Activated T-helper 1 cell treated with anti-CD3 and anti-CD28 coated beads, Interleukin-12 subunit alpha, Interleukin-12 subunit beta, Interleukin-2, Interleukin-4 antibody, amounts not matched to agents 30 ng/mL and 10 ng/mL and 1 ng/mL, durations not matched to agents 14 hours and 24 hours and 36 hours (primary cell): ENCODE measurements around the gene DACH1. TPM values are rescaled to one million over a fixed set of nuclear protein-coding genes. Genes with fewer than 3 reads are reported as not detected.
"Not testable (repeated sequence)": the region's sequence is repeated elsewhere in the genome, so short reads cannot be mapped to it uniquely, and the experiment has no call there.

Experiments used
- DNase-seq: peaks from one replicate; pipeline ENCODE4 v3.0.0; 2021; ENCODE audit warnings: low spot score
- H3K27ac Mint-ChIP-seq: one replicate; pipeline ENCODE4 v1.8.0; 2021; ENCODE audit warnings: mild to moderate bottlenecking, mixed read lengths
- H3K27me3 Mint-ChIP-seq: one replicate; pipeline ENCODE4 v1.8.0; 2022; ENCODE audit warnings: mild to moderate bottlenecking, moderate library complexity, mixed read lengths; ENCODE audit not compliant: insufficient read depth
- H3K36me3 Mint-ChIP-seq: one replicate; pipeline ENCODE4 v1.8.0; 2021; ENCODE audit warnings: low read depth, mixed read lengths
- H3K4me1 Mint-ChIP-seq: one replicate; pipeline ENCODE4 v1.8.0; 2021; ENCODE audit warnings: low read depth, mixed read lengths
- H3K4me3 Mint-ChIP-seq: one replicate; pipeline ENCODE4 v1.8.0; 2021; ENCODE audit warnings: mild to moderate bottlenecking, moderate library complexity, mixed read lengths
- H3K9me3 Mint-ChIP-seq: one replicate; pipeline ENCODE4 v1.8.0; 2021; ENCODE audit warnings: mixed read lengths
- intact Hi-C: fragments of 100-400 bp; cut with micrococcal nuclease; formaldehyde crosslinking; loops from one replicate; pipeline ENCODE4 v1.15.1; 2024
- total RNA-seq: library from RNA; stranded (reverse); gene quantifications from 2 replicates; pipeline ENCODE4 v1.2.3, GENCODE V29; 2022

DACH1 gene
- total RNA-seq, 1 donor from 2014 or later = not detected

DNA sequence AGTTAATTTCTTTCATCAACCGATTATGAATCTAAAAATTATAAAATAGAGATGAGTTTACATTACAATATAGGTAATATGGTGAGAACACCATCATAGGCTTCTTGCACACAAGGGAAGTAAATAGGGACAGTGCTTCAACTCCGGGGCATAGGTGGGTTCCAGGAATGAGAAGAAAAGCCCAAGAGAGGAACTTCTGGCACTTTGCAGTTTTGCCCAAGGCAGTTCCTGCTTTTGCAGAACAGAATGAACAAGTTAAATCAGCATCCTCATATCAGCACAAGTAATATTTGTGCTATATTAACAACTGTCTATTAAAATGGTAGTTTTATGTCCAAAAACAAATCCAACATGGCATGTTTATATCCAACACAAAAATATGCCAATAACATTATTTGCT lies 60.1 kb downstream of the DACH1 start:
- DNase-seq = no peak
- Mint-ChIP-seq H3K4me1 (no peaks in the 10 kb centered on the region), H3K27me3 (no peaks in the 10 kb centered on the region), H3K36me3 (no peaks in the 10 kb centered on the region), H3K27ac (no peak overlapping the region), H3K4me3 (no peak overlapping the region), H3K9me3 (no peaks in the 10 kb centered on the region)
- intact Hi-C loops = no loop called here

DNA sequence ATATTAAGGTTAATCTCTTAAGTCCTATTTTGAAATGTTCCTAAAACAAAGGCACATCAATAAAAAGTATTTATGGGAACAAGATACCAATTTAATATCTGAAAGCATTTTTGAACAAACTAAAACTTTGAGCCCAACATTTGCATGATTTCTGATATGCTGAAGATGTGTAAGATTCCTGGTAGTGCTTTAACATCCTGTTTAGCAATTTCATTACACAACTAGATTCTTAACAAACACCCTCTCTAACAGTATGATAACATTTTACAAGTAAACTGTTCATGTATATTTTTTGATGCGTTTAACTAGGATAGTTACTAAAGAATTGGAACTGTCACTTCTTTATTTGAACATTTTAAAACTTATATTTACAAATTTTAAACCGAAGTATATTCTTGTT lies 63.9 kb downstream of the DACH1 start:
- H3K4me1 Mint-ChIP-seq = no peaks in the 10 kb centered on the region
- H3K27ac Mint-ChIP-seq = no peak overlapping the region
- DNase-seq = no peak
- H3K9me3 Mint-ChIP-seq = no peaks in the 10 kb centered on the region
- H3K27me3 Mint-ChIP-seq = no peaks in the 10 kb centered on the region
- intact Hi-C loops = no loop called here
- no peaks in the 10 kb centered on the region for H3K36me3 Mint-ChIP-seq
- no peak overlapping the region for H3K4me3 Mint-ChIP-seq

DNA sequence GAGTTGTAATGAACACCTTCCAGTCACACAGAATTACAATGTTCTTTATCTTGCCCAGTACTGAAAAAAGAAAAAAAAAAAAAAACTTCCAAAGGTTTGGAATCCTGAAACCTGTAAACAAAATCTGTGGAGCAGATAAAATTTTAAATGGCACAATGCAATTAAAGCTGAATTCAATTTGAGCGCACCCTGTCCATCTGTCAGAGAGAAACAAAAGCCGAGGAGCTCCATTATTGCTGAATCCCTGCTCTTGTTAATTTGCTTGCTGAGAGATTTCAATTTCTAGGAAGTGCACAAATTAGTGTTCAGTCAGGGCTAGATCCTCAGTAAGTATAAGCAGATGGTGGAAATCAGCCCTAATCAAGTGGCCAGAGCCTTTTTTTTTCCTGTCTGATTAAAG lies 65.2 kb downstream of the DACH1 start:
- Mint-ChIP-seq H3K4me3 (no peak overlapping the region), H3K36me3 (no peaks in the 10 kb centered on the region), H3K4me1 (no peaks in the 10 kb centered on the region), H3K27me3 (no peaks in the 10 kb centered on the region), H3K9me3 (no peaks in the 10 kb centered on the region), H3K27ac (no peak overlapping the region)
- intact Hi-C loops = no loop called here
- no peak for DNase-seq

- no peaks in the 10 kb centered on the region for H3K36me3 Mint-ChIP-seq
- H3K9me3 Mint-ChIP-seq = no peaks in the 10 kb centered on the region
- no peaks in the 10 kb centered on the region for H3K4me1 Mint-ChIP-seq
- no peak for DNase-seq
- intact Hi-C loops = no loop called here
- no peaks in the 10 kb centered on the region for H3K27me3 Mint-ChIP-seq
- H3K4me3 Mint-ChIP-seq = no peak overlapping the region
- H3K27ac Mint-ChIP-seq = no peak overlapping the region
These were observed 65.7 kb downstream of the DACH1 start for GRCh38 chr13:71801165-71801760.

DNA sequence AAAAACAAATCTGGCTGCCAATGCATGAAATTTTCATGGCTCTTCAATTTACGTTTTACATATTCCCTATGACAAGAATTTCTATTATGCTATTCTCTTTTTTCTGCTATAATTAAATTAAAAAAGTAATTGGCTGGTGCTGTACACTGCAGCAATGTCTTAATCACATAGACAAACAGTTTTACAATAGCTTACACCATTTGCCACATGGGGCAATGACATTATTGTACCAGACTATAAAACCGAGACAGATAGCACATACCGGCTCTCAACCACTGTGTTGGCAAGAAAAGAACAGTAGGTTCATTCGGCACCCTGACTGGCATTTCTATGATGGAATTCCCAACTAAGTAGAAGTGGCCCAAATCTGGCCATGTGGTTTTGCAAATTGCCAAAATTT lies 67.7 kb downstream of the DACH1 start:
- intact Hi-C loops = no loop called here
- Mint-ChIP-seq H3K27ac (no peak overlapping the region), H3K9me3 (no peaks in the 10 kb centered on the region), H3K4me3 (no peak overlapping the region), H3K27me3 (no peaks in the 10 kb centered on the region), H3K36me3 (no peaks in the 10 kb centered on the region), H3K4me1 (no peaks in the 10 kb centered on the region)
- DNase-seq = no peak

DNA sequence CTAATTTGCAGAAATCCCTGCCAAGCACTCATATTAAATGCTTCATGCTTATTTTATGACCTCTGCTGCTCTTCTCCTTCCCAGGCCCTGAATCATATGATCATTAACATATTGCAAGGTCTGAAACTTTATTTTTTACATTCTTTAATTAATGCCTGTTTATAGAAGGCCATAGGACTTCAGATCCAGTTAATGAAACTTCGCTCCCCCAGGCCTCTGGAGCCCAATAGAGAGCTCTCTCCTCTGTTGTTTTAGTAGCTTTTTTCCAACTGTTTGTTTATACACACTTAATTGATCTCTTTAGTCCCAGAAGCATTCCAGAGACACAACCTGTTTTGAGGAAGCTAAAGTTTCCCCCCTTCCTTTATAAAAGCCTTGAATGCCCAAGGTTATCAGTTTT lies 68.3 kb downstream of the DACH1 start:
- no peak overlapping the region for H3K27ac Mint-ChIP-seq
- intact Hi-C loops = no loop called here
- H3K4me1 Mint-ChIP-seq = no peaks in the 10 kb centered on the region
- H3K4me3 Mint-ChIP-seq = no peak overlapping the region
- H3K27me3 Mint-ChIP-seq = no peaks in the 10 kb centered on the region
- no peak for DNase-seq
- no peaks in the 10 kb centered on the region for H3K9me3 Mint-ChIP-seq
- H3K36me3 Mint-ChIP-seq = no peaks in the 10 kb centered on the region

- Mint-ChIP-seq H3K27me3 (no peaks in the 10 kb centered on the region), H3K9me3 (no peaks in the 10 kb centered on the region), H3K4me1 (no peaks in the 10 kb centered on the region), H3K27ac (no peak overlapping the region), H3K36me3 (no peaks in the 10 kb centered on the region), H3K4me3 (no peak overlapping the region)
- no peak for DNase-seq
- intact Hi-C loops = no loop called here
These were observed 69.5 kb downstream of the DACH1 start for GRCh38 chr13:71797517-71797916.

GRCh38 chr13:71789693-71790329 lies 77.2 kb downstream of the DACH1 start:
- no peaks in the 10 kb centered on the region for H3K4me1 Mint-ChIP-seq
- H3K27ac Mint-ChIP-seq = no peak overlapping the region
- H3K27me3 Mint-ChIP-seq = no peaks in the 10 kb centered on the region
- no peak overlapping the region for H3K4me3 Mint-ChIP-seq
- intact Hi-C loops = no loop called here
- no peaks in the 10 kb centered on the region for H3K36me3 Mint-ChIP-seq
- no peaks in the 10 kb centered on the region for H3K9me3 Mint-ChIP-seq
- DNase-seq = no peak

GRCh38 chr13:71789037-71789436 lies 78.0 kb downstream of the DACH1 start:
- Mint-ChIP-seq H3K36me3 (no peaks in the 10 kb centered on the region), H3K9me3 (no peaks in the 10 kb centered on the region), H3K4me1 (no peaks in the 10 kb centered on the region), H3K27ac (no peak overlapping the region), H3K4me3 (no peak overlapping the region), H3K27me3 (no peaks in the 10 kb centered on the region)
- DNase-seq = no peak
- intact Hi-C loops = no loop called here

- no peaks in the 10 kb centered on the region for H3K27me3 Mint-ChIP-seq
- intact Hi-C loops = no loop called here
- H3K4me1 Mint-ChIP-seq = no peaks in the 10 kb centered on the region
- no peak overlapping the region for H3K4me3 Mint-ChIP-seq
- H3K36me3 Mint-ChIP-seq = no peaks in the 10 kb centered on the region
- DNase-seq = no peak
- H3K9me3 Mint-ChIP-seq = no peaks in the 10 kb centered on the region
- no peak overlapping the region for H3K27ac Mint-ChIP-seq
These were observed 79.6 kb downstream of the DACH1 start for GRCh38 chr13:71787414-71787813.

- no peak overlapping the region for H3K27ac Mint-ChIP-seq
These were observed 80.1 kb downstream of the DACH1 start for GRCh38 chr13:71786875-71787274.

GRCh38 chr13:71785361-71785760 lies 81.6 kb downstream of the DACH1 start:
- Mint-ChIP-seq H3K9me3 (no peaks in the 10 kb centered on the region), H3K4me1 (no peaks in the 10 kb centered on the region), H3K36me3 (no peaks in the 10 kb centered on the region), H3K4me3 (no peak overlapping the region), H3K27ac (no peak overlapping the region), H3K27me3 (no peaks in the 10 kb centered on the region)
- intact Hi-C loops = no loop called here
- DNase-seq = no peak

More at GRCh38 chr13:71786875-71787274, 80.1 kb downstream of the DACH1 start:
- intact Hi-C loops = no loop called here
- Mint-ChIP-seq H3K4me1 (no peaks in the 10 kb centered on the region), H3K9me3 (no peaks in the 10 kb centered on the region), H3K36me3 (no peaks in the 10 kb centered on the region), H3K4me3 (no peak overlapping the region), H3K27me3 (no peaks in the 10 kb centered on the region)
- DNase-seq = no peak

GRCh38 chr13:71780546-71780945 lies 86.5 kb downstream of the DACH1 start:
- no peak for DNase-seq

GRCh38 chr13:71778998-71779397 lies 88.0 kb downstream of the DACH1 start:
- DNase-seq, H3K9me3 Mint-ChIP-seq, H3K27ac Mint-ChIP-seq, intact Hi-C loops, H3K27me3 Mint-ChIP-seq, H3K4me3 Mint-ChIP-seq, H3K4me1 Mint-ChIP-seq, H3K36me3 Mint-ChIP-seq: not testable (repeated sequence)

More at GRCh38 chr13:71780546-71780945, 86.5 kb downstream of the DACH1 start:
- intact Hi-C loops = no loop called here
- Mint-ChIP-seq H3K4me3 (no peak overlapping the region), H3K9me3 (no peaks in the 10 kb centered on the region), H3K27me3 (no peaks in the 10 kb centered on the region), H3K36me3 (no peaks in the 10 kb centered on the region), H3K4me1 (no peaks in the 10 kb centered on the region), H3K27ac (no peak overlapping the region)
